Activated T-cell treated with anti-CD3 and anti-CD28 coated beads for 1 hour (primary cell): Measurements from ENCODE around the gene TMEM63B.
A peak's percentile ranks its signal among the peaks of the same experiment; 100 is the strongest.
"Not testable (repeated sequence)": the region's sequence is repeated elsewhere in the genome, so short reads cannot be mapped to it uniquely, and the experiment has no call there.

Source experiments
- DNase-seq: peaks from one replicate; pipeline ENCODE4 v3.0.0-alpha.2; 2020; ENCODE audit warnings: low read depth

TMEM63B gene

DNA sequence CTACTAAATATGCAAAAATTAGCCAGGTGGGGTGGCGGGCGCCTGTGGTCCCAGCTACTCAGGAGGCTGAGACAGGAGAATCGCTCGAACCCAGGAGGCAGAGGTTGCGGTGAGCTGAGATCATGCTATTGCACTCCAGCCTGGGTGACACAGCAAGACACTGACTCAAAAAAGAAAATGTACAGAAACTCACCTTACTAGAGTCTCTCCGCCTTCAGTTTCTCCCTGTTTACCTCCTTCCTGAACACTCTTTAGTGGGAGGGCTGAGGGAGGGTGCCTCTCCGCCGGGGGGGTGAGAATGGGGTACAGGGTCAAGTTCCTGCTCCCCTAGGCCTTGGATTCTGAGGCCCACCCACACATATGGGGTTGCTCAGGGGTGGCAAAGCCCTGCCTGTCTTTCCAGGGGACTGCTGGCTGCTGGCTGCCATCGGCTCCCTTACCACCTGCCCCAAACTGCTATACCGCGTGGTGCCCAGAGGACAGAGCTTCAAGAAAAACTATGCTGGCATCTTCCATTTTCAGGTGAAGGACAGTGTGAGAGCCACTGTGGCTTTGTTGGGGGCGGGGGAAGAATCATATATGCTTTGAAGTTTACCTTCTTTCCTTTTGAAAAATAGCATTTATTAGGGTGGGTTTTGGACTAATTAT, 44.7 kb downstream of the TMEM63B start:
- DNase-seq = no peak

GRCh38 chr6:44172731-44173500, 45.6 kb downstream of the TMEM63B start:
- peak; percentile 74 for DNase-seq

DNA sequence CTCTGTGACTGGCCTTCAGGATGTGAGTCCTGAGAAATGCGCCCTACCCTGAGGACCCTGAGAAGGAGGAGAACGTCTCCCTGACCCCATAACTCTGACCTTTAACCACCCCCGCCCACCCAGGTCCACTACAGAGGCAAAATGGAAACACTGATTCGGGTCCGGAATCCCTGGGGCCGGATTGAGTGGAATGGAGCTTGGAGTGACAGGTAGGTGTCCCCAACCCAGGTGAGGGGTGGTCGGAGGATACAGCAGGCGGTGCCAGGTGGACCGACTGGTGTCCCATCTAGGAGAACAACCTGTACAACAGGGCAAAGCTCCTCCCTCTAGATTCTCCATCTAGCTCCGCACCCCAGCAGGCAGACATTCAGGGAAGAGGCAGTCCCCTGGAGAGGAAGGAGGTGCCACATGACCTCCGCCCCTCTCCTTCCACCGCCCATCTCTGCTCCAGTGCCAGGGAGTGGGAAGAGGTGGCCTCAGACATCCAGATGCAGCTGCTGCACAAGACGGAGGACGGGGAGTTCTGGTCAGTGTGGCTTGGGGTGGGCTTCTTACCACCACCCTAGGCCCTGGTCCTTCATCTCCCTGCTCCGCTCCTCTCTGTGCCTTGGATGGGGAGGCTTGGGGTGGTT, 48.9 kb downstream of the TMEM63B start:
- no peak for DNase-seq

DNA sequence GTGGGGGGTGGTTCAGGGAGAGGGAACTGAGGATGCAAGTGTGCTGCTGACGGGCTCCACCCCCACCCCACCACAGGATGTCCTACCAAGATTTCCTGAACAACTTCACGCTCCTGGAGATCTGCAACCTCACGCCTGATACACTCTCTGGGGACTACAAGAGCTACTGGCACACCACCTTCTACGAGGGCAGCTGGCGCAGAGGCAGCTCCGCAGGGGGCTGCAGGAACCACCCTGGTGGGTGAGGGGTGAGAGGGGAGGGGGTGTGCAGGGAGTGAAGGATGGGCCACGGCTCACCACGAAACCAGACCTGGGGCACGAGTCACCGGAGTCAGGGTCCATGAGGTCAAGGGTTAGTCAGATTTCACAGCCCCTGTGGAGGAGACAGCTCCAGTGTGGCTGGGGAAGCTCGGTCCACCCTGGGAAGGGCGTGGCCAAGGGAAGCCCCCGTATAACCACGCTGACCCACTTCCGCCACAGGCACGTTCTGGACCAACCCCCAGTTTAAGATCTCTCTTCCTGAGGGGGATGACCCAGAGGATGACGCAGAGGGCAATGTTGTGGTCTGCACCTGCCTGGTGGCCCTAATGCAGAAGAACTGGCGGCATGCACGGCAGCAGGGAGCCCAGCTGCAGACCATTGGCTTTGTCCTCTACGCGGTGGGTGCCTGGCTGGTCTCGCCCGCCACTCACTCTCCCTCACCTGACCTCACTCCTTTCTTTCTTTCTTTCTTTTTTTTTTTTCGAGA, 49.6 kb downstream of the TMEM63B start:
- DNase-seq = no peak

- DNase-seq = no peak
Observed at GRCh38 chr6:44177691-44178423, 50.5 kb downstream of the TMEM63B start.

DNA sequence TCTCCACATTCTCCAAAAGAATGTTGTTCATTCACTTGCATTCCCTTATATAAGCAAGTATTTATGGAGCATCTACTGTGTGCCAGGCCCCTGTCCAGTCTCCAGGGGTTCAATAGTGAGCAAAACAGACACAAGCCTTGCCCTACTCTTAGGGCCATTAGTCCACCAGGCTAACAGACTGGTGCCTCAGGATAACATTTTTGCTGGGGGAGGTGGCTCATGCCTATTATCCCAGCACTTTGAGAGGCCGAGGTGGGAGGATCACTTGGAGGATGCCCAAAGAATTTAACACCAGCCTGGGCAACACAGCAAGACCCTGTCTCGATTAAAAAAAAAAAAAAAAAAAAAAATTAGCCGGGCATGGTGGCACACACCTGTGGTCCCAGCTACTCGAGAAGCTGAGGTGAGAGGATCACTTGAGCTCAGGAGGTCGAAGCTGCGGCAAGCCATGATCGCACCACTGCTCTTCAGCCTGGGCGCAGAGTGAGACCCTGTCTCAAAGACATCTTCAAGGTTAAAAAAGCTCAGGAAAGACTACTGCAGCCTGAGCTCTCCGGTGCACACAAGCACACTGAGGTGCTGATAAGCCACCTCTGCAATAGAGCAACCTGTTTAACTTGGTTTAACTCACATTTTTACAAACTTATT, 51.2 kb downstream of the TMEM63B start:
- DNase-seq = no peak

- DNase-seq = no peak
Observed at GRCh38 chr6:44179072-44179536, 51.8 kb downstream of the TMEM63B start.

GRCh38 chr6:44179648-44180047, 52.3 kb downstream of the TMEM63B start:
- no peak for DNase-seq

DNA sequence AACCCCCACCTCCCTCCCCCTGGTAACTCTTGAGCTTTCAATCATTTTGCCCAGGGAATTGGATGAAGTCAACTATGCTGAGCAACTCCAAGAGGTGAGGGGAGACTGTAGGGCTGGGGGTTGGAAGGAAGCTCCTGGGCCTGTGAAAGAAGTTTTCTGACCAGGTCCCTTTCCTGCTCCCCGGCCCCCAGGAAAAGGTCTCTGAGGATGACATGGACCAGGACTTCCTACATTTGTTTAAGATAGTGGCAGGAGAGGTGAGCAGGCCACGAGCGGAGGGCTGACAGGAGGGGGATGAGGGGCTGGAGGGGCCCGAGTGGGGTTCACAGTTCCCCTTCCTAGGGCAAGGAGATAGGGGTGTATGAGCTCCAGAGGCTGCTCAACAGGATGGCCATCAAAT, 53.1 kb downstream of the TMEM63B start:
- no peak for DNase-seq

GRCh38 chr6:44180886-44181285, 53.5 kb downstream of the TMEM63B start:
- no peak for DNase-seq

DNA sequence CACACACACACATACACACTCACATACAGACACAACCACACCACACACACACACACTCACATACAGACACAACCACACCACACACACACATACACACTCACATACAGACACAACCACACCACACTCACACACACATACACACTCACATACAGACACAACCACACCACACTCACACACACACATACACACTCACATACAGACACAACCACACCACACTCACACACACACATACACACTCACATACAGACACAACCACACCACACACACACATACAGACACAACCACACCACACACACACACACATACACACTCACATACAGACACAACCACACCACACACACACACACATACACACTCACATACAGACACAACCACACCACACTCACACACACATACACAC, 54.4 kb downstream of the TMEM63B start:
- not testable (repeated sequence) for DNase-seq

DNA sequence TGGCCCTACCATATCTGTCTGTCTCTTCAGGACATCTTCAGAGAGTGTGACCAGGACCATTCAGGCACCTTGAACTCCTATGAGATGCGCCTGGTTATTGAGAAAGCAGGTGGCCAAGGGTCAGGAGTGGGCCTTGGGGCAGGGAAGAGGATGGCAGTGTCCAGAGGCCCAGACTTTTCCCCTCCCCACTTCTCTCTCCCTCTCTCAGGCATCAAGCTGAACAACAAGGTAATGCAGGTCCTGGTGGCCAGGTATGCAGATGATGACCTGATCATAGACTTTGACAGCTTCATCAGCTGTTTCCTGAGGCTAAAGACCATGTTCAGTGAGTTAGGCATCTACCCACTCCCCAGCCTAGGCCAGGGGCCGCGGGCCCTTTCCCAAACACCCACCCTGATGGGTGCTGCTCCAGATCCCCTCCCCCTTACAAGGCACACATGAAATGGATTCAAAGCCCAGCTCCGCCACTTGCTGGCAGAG, 55.6 kb downstream of the TMEM63B start:
- no peak for DNase-seq

GRCh38 chr6:44183783-44184182, 56.4 kb downstream of the TMEM63B start:
- DNase-seq = no peak

DNA sequence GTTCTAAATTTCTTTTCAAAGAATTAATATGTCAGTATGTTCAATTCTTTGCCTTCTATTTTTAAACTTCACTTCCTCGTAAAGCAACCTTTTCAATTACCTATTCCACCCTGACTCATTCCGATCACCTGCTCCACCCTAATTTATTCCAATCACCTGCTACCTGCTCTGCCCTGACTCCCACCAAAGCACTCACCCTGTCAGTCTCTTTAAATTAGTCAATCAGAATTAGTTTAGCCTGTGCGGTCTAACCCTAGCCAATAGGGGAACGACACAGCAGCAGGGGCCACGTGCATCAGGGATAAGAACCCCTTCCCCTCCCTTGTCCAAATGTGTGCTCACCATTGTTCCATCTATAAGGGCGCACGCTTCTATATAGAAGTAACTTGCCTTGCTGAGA, 58.0 kb downstream of the TMEM63B start:
- not testable (repeated sequence) for DNase-seq

GRCh38 chr6:44185953-44186634, 58.7 kb downstream of the TMEM63B start:
- DNase-seq = no peak

- no peak for DNase-seq
Observed at GRCh38 chr6:44186635-44187025, 59.3 kb downstream of the TMEM63B start.

- no peak for DNase-seq
Observed at GRCh38 chr6:44188819-44189218, 61.5 kb downstream of the TMEM63B start.

GRCh38 chr6:44189257-44189656, 61.9 kb downstream of the TMEM63B start:
- DNase-seq = no peak

DNA sequence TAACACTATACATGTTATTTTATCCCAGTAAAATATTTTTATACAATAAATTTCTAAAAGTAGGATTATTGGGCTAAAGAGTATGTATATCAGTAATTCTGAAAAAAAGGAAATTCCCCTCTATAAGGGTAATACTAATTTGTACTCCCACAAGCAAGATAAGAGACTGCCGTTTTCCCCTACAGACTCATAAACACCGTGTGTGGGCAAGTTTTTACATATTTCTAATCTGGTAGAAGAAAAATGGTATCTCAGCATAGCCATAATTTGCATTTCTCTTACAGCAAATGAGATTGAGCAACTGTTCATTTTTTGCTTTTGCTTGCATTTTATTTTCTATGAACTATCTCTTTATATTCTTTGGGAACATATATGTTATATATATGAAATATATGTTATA, 63.4 kb downstream of the TMEM63B start:
- no peak for DNase-seq

- DNase-seq = no peak
Observed at GRCh38 chr6:44192428-44193041, 65.2 kb downstream of the TMEM63B start.
